ENCODE measurements around the gene C16orf95.
A peak's percentile ranks its signal among the peaks of the same experiment; 100 is the strongest.

C16orf95 gene

GRCh38 chr16:87312008-87312407 is 5.2 kb downstream of the C16orf95 start:
- FAIRE-seq, result no peak

- FAIRE-seq, result no peak
Observed at GRCh38 chr16:87311387-87311786, 5.8 kb downstream of the C16orf95 start.

- no peak for FAIRE-seq
Observed at GRCh38 chr16:87310610-87311009, 6.6 kb downstream of the C16orf95 start.

GRCh38 chr16:87309620-87310525 is 7.3 kb downstream of the C16orf95 start:
- FAIRE-seq, result no peak

GRCh38 chr16:87308826-87309225 is 8.4 kb downstream of the C16orf95 start:
- no peak for FAIRE-seq

- FAIRE-seq, result no peak
Observed at GRCh38 chr16:87306516-87306915, 10.7 kb downstream of the C16orf95 start.

- FAIRE-seq, result no peak
Observed at GRCh38 chr16:87305505-87306391, 11.4 kb downstream of the C16orf95 start.

- no peak for FAIRE-seq
Observed at GRCh38 chr16:87304951-87305350, 12.2 kb downstream of the C16orf95 start.

GRCh38 chr16:87303962-87304521 is 13.2 kb downstream of the C16orf95 start:
- no peak for FAIRE-seq

- FAIRE-seq, result no peak
Observed at GRCh38 chr16:87303431-87303930, 13.7 kb downstream of the C16orf95 start.

- no peak for FAIRE-seq
Observed at GRCh38 chr16:87298857-87299465, 18.2 kb downstream of the C16orf95 start.

- no peak for FAIRE-seq
Observed at GRCh38 chr16:87297918-87298631, 19.1 kb downstream of the C16orf95 start.

GRCh38 chr16:87297407-87297806 is 19.8 kb downstream of the C16orf95 start:
- FAIRE-seq, result no peak

- no peak for FAIRE-seq
Observed at GRCh38 chr16:87295661-87296531, 21.3 kb downstream of the C16orf95 start.

- FAIRE-seq, result no peak
Observed at GRCh38 chr16:87295259-87295658, 21.9 kb downstream of the C16orf95 start.

GRCh38 chr16:87293990-87294389 is 23.2 kb downstream of the C16orf95 start:
- no peak for FAIRE-seq

- no peak for FAIRE-seq
Observed at GRCh38 chr16:87291944-87292343, 25.2 kb downstream of the C16orf95 start.

GRCh38 chr16:87288753-87289362 is 28.3 kb downstream of the C16orf95 start:
- FAIRE-seq, result peak; percentile 63

GRCh38 chr16:87286839-87287626 is 30.2 kb downstream of the C16orf95 start:
- no peak for FAIRE-seq

- FAIRE-seq, result no peak
Observed at GRCh38 chr16:87284183-87284582, 33.0 kb downstream of the C16orf95 start.

Data from endometrium (tissue), 2 donors.